Skeletal muscle tissue (tissue), 4 donors: ENCODE measurements around the gene COL1A1. TPM values are rescaled to one million over a fixed set of nuclear protein-coding genes. Genes with fewer than 3 reads are reported as not detected.

ENCODE experiments used
- H3K27ac ChIP-seq: one replicate; pipeline ENCODE4 v1.7.0; 2013; ENCODE audit warnings: mild to moderate bottlenecking, low read depth, low read length, inconsistent platforms
- H3K27me3 ChIP-seq, 3 donors: one replicate each; pipeline ENCODE4 v1.7.0; 2013; ENCODE audit warnings: low read length in 3 of 3; ENCODE audit not compliant: control insufficient read depth in 3 of 3, insufficient read depth in 3 of 3
- H3K36me3 ChIP-seq, 3 donors: one replicate each; pipeline ENCODE4 v1.7.0; 2013; ENCODE audit warnings: low read length in 3 of 3; ENCODE audit not compliant: control insufficient read depth in 3 of 3, insufficient read depth in 3 of 3
- H3K4me1 ChIP-seq, 3 donors: one replicate each; pipeline ENCODE4 v1.7.0; 2013; ENCODE audit warnings: low read length in 3 of 3, mild to moderate bottlenecking in 3 of 3; ENCODE audit not compliant: control insufficient read depth in 3 of 3, insufficient read depth in 3 of 3
- H3K4me3 ChIP-seq, 3 donors: one replicate each; pipeline ENCODE4 v1.7.0; 2013; ENCODE audit warnings: low read length in 3 of 3
- H3K9ac ChIP-seq, 3 donors: one replicate each; pipeline ENCODE4 v1.7.0; 2013; ENCODE audit warnings: low read length in 3 of 3, mild to moderate bottlenecking in 3 of 3, moderate library complexity in 2 of 3, low read depth in 1 of 3
- H3K9me3 ChIP-seq, 3 donors: one replicate each; pipeline ENCODE4 v1.7.0; 2013; ENCODE audit warnings: low read length in 3 of 3; ENCODE audit not compliant: control insufficient read depth in 3 of 3
- total RNA-seq: library from RNA; depleted of rRNA; stranded (reverse); fragments of >200 nt; gene quantifications from one replicate; pipeline ENCODE4 v1.2.3, GENCODE V29; 2014
- donor health status: Osteomylitis.

Gene COL1A1
- total RNA-seq, 1 donor from 2014 or later, result 3,450 TPM

DNA sequence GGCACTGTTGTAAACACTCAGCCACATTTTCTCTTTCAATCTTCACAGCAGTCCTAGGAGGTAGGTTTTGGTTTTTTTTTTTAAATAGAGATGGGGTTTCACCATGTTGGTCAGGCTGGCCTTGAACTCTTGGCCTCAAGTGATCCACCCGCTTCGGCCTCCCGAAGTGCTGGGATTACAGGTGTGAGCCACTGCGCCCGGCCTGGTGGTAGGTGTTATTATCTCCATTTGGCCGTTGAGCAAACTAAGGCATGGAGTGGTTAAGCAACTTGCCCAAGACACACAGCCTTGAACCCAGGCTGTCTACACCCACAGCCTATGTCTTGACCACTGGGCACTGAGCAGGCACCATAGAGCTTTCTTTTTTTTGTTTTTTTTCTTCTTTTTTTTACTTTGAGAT, 27.0 kb downstream of the COL1A1 start:
- Histone ChIP-seq H3K4me1 (peaks cover 67 to 85% (median 77%) of the 10 kb centered on the region in 3 donors), H3K9ac (no peak overlapping the region), H3K4me3 (no peak overlapping the region), H3K9me3 (no peaks in the 10 kb centered on the region), H3K27ac (no peak overlapping the region), H3K27me3 (no peaks in the 10 kb centered on the region), H3K36me3 (peaks cover 31 to 44% (median 39%) of the 10 kb centered on the region in 3 donors)

DNA sequence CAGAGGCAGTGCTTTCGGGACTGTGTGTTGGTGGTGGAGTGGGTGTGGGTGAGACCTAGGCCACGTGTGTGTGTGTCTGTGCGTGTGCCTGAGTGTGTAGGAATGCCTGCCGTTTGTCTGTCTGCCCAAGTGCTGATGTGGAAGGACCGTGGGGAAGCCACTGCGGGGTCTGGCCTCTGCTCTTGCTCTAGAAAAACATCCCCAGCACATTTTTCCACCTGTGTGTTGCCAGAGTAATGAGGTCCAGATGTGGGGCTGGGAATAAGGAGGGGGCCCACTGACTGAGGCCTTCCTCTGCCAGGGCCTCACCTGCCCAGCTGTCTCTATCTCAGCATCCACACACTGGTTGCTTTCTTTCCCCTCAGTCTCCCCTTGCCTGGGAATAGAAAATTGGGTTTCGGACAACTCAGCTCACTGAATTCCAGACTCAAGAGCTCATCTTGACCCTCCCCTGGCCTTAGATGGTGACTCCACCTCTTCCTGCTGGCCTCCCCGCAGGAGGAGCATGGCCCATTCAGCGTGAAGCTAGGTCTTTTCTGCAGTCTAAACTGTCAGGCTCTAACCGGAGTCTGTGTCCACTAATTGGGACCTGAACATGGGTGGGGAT, 28.0 kb downstream of the COL1A1 start:
- Histone ChIP-seq H3K9me3 (no peaks in the 10 kb centered on the region), H3K4me3 (peak overlapping the region in 1 of 3 donors; percentile 13), H3K4me1 (peaks cover 73 to 87% (median 83%) of the 10 kb centered on the region in 3 donors), H3K27ac (peak overlapping the region; percentile 73), H3K27me3 (no peaks in the 10 kb centered on the region), H3K9ac (peak overlapping the region; percentile 15 to 69 (median 18)), H3K36me3 (peaks cover 36 to 54% (median 48%) of the 10 kb centered on the region in 3 donors)

DNA sequence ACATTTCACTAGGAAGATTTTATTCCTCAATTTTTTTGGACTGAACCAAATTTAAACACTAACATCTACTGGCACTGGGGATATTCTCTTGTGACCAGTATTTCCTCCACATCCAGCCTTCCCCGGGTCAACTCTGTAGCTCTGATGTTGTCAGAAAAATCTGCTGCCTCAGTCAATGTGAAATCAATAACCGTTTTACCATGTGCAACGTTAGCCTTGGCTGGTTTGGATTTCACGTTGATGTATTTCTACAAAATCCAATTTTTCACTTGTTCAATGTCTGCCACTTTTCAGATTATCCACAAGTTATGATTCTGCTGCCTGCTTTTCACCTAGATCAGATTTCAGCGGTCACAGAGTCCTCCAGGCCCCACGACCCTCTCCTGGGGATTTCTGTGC, 28.5 kb downstream of the COL1A1 start:
- Histone ChIP-seq H3K9me3 (no peaks in the 10 kb centered on the region), H3K4me1 (peaks cover 72 to 87% (median 83%) of the 10 kb centered on the region in 3 donors), H3K9ac (peak overlapping the region; percentile 15 to 69 (median 18)), H3K36me3 (peaks cover 38 to 54% (median 52%) of the 10 kb centered on the region in 3 donors), H3K27me3 (no peaks in the 10 kb centered on the region), H3K4me3 (peak overlapping the region in 1 of 3 donors; percentile 13), H3K27ac (peak overlapping the region; percentile 73)

DNA sequence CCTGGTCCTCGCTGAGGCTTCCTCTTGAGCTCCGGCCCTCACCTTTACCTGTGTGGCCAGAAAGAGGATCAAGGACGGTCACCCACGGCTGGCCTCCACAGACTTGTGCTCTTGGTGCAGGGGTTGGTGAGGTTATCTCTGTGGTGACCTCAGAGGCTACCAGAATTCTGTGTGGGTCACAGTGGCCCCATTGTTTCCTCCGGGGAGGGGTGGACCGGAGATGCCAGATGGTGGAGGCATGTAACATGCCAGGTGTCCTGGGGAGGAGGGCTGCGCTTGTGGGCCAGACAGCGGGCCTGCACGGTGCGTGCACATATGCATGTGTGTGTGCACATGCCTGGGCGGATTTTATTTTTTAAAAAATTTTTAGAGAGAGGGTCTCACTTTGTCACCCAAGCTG, 29.3 kb downstream of the COL1A1 start:
- Histone ChIP-seq H3K4me1 (peaks cover 68 to 87% (median 83%) of the 10 kb centered on the region in 3 donors), H3K36me3 (peaks cover 38 to 54% (median 52%) of the 10 kb centered on the region in 3 donors), H3K4me3 (no peak overlapping the region), H3K27me3 (no peaks in the 10 kb centered on the region), H3K9ac (peak overlapping the region in 1 of 3 donors; percentile 69), H3K27ac (peak overlapping the region; percentile 68), H3K9me3 (no peaks in the 10 kb centered on the region)

GRCh38 chr17:50171371-50172071, 29.9 kb downstream of the COL1A1 start:
- peak overlapping the region; percentile 68 for H3K27ac ChIP-seq
- H3K9ac ChIP-seq, result peak overlapping the region in 2 of 3 donors; percentile 20 to 69
- H3K4me1 ChIP-seq, result peaks cover 62 to 86% (median 81%) of the 10 kb centered on the region in 3 donors
- H3K27me3 ChIP-seq, result no peaks in the 10 kb centered on the region
- H3K9me3 ChIP-seq, result no peaks in the 10 kb centered on the region
- peaks cover 38 to 54% (median 52%) of the 10 kb centered on the region in 3 donors for H3K36me3 ChIP-seq
- peak overlapping the region in 1 of 3 donors; percentile 17 for H3K4me3 ChIP-seq

GRCh38 chr17:50170662-50171370, 30.6 kb downstream of the COL1A1 start:
- no peaks in the 10 kb centered on the region for H3K9me3 ChIP-seq
- no peaks in the 10 kb centered on the region for H3K27me3 ChIP-seq
- H3K27ac ChIP-seq, result peak overlapping the region; percentile 68
- H3K4me3 ChIP-seq, result no peak overlapping the region
- H3K36me3 ChIP-seq, result peaks cover 35 to 51% (median 49%) of the 10 kb centered on the region in 3 donors
- peaks cover 58 to 82% (median 79%) of the 10 kb centered on the region in 3 donors for H3K4me1 ChIP-seq
- H3K9ac ChIP-seq, result peak overlapping the region in 2 of 3 donors; percentile 20 to 69

- H3K4me1 ChIP-seq, result peaks cover 65 to 82% (median 78%) of the 10 kb centered on the region in 3 donors
Measured at GRCh38 chr17:50169881-50170459, 31.5 kb downstream of the COL1A1 start.

GRCh38 chr17:50169121-50169764, 32.2 kb downstream of the COL1A1 start:
- no peaks in the 10 kb centered on the region for H3K9me3 ChIP-seq
- H3K27ac ChIP-seq, result peak overlapping the region; percentile 31
- peaks cover 29 to 41% (median 39%) of the 10 kb centered on the region in 3 donors for H3K36me3 ChIP-seq
- peak overlapping the region in 1 of 3 donors; percentile 100 for H3K9ac ChIP-seq
- H3K4me3 ChIP-seq, result peak overlapping the region in 2 of 3 donors; percentile 22 to 27
- peaks cover 72 to 88% (median 85%) of the 10 kb centered on the region in 3 donors for H3K4me1 ChIP-seq
- no peaks in the 10 kb centered on the region for H3K27me3 ChIP-seq

More at GRCh38 chr17:50169881-50170459, 31.5 kb downstream of the COL1A1 start:
- no peaks in the 10 kb centered on the region for H3K27me3 ChIP-seq
- no peaks in the 10 kb centered on the region for H3K9me3 ChIP-seq
- H3K4me3 ChIP-seq, result no peak overlapping the region
- peaks cover 29 to 44% (median 41%) of the 10 kb centered on the region in 3 donors for H3K36me3 ChIP-seq
- H3K9ac ChIP-seq, result peak overlapping the region in 2 of 3 donors; percentile 20 to 69
- H3K27ac ChIP-seq, result peak overlapping the region; percentile 68

DNA sequence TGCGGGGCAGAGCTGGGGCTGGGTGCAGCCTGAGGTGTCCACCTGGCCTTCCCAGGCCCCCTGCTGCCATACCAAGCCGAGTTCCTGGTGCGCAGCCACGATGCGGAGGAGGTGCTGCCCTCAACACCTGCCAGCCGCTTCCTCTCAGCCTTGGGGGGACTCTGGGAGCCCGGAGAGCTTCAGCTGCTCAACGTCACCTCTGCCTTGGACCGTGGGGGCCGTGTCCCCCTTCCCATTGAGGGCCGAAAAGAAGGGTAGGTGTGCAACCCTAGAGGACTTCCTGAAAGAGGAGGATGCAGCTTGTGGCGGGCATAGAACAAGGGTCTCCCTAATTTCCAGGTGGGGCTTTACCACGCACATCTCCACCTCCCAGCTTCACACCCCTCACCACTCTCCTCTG, 33.1 kb downstream of the COL1A1 start:
- no peaks in the 10 kb centered on the region for H3K27me3 ChIP-seq
- peaks cover 75 to 91% (median 88%) of the 10 kb centered on the region in 3 donors for H3K4me1 ChIP-seq
- no peaks in the 10 kb centered on the region for H3K9me3 ChIP-seq
- H3K9ac ChIP-seq, result peak overlapping the region; percentile 67 to 100 (median 81)
- H3K36me3 ChIP-seq, result peaks cover 24 to 37% (median 37%) of the 10 kb centered on the region in 3 donors
- no peak overlapping the region for H3K27ac ChIP-seq
- H3K4me3 ChIP-seq, result peak overlapping the region; percentile 72 to 81 (median 74)
